KOPT-K1 (cell line): ENCODE data around the gene RHOH.
A peak's percentile ranks its signal among the peaks of the same experiment; 100 is the strongest.

Experiments
- H3K27ac ChIP-seq: fragments of 200-600 bp; sonication (generic); 2 replicates; pipeline ENCODE4 v1.5.1; 2016; ENCODE audit warnings: antibody characterized with exemption, mild to moderate bottlenecking, low read depth, low read length; ENCODE audit not compliant: poor library complexity, severe bottlenecking
- H3K36me3 ChIP-seq: fragments of 200-600 bp; sonication (generic); 2 replicates; pipeline ENCODE4 v1.5.1; 2017; ENCODE audit warnings: antibody characterized with exemption, mild to moderate bottlenecking, low read length, moderate library complexity; ENCODE audit not compliant: insufficient read depth
- H3K9me3 ChIP-seq: fragments of 200-600 bp; sonication (generic); 2 replicates; pipeline ENCODE4 v1.5.1; 2017; ENCODE audit warnings: antibody characterized with exemption, low read length, mild to moderate bottlenecking; ENCODE audit not compliant: insufficient read depth, poor library complexity, severe bottlenecking

The RHOH gene

GRCh38 chr4:40194602-40195161, 2.1 kb upstream of the RHOH start:
- H3K27ac ChIP-seq = peak overlapping the region; percentile 96
- peaks cover 17% of the 10 kb centered on the region for H3K36me3 ChIP-seq
- H3K9me3 ChIP-seq = no peaks in the 10 kb centered on the region

GRCh38 chr4:40195182-40196177, 1.4 kb upstream of the RHOH start:
- no peaks in the 10 kb centered on the region for H3K9me3 ChIP-seq
- H3K36me3 ChIP-seq = peaks cover 20% of the 10 kb centered on the region
- H3K27ac ChIP-seq = peak overlapping the region; percentile 96

GRCh38 chr4:40196272-40196671, 559 bp upstream of the RHOH start:
- H3K36me3 ChIP-seq = peaks cover 28% of the 10 kb centered on the region
- no peaks in the 10 kb centered on the region for H3K9me3 ChIP-seq
- H3K27ac ChIP-seq = peak overlapping the region; percentile 96

- Histone ChIP-seq H3K9me3 (no peaks in the 10 kb centered on the region), H3K27ac (peak overlapping the region; percentile 96), H3K36me3 (peaks cover 32% of the 10 kb centered on the region)
These were observed 1.3 kb downstream of the RHOH start for GRCh38 chr4:40197879-40198689.

- peak overlapping the region; percentile 96 for H3K27ac ChIP-seq
- H3K9me3 ChIP-seq = no peaks in the 10 kb centered on the region
These were observed 2.4 kb downstream of the RHOH start for GRCh38 chr4:40199179-40199670.

GRCh38 chr4:40199999-40200874, 3.4 kb downstream of the RHOH start:
- Histone ChIP-seq H3K36me3 (peaks cover 42% of the 10 kb centered on the region), H3K9me3 (no peaks in the 10 kb centered on the region), H3K27ac (peak overlapping the region; percentile 96)

More at GRCh38 chr4:40199179-40199670, 2.4 kb downstream of the RHOH start:
- H3K36me3 ChIP-seq = peaks cover 42% of the 10 kb centered on the region

GRCh38 chr4:40200875-40201801, 4.3 kb downstream of the RHOH start:
- peaks cover 45% of the 10 kb centered on the region for H3K36me3 ChIP-seq
- no peaks in the 10 kb centered on the region for H3K9me3 ChIP-seq
- H3K27ac ChIP-seq = peak overlapping the region; percentile 96

- Histone ChIP-seq H3K9me3 (no peaks in the 10 kb centered on the region), H3K27ac (peak overlapping the region; percentile 96), H3K36me3 (peaks cover 47% of the 10 kb centered on the region)
These were observed 5.1 kb downstream of the RHOH start for GRCh38 chr4:40201898-40202297.

GRCh38 chr4:40202474-40202873, 5.6 kb downstream of the RHOH start:
- Histone ChIP-seq H3K9me3 (no peaks in the 10 kb centered on the region), H3K36me3 (peaks cover 52% of the 10 kb centered on the region), H3K27ac (peak overlapping the region; percentile 96)

GRCh38 chr4:40204507-40205258, 7.9 kb downstream of the RHOH start:
- peak overlapping the region; percentile 96 for H3K27ac ChIP-seq
- no peaks in the 10 kb centered on the region for H3K9me3 ChIP-seq
- H3K36me3 ChIP-seq = peaks cover 51% of the 10 kb centered on the region

GRCh38 chr4:40205259-40206198, 8.7 kb downstream of the RHOH start:
- peak overlapping the region; percentile 96 for H3K27ac ChIP-seq

GRCh38 chr4:40206426-40206825, 9.6 kb downstream of the RHOH start:
- H3K9me3 ChIP-seq = no peaks in the 10 kb centered on the region
- H3K36me3 ChIP-seq = peaks cover 55% of the 10 kb centered on the region
- peak overlapping the region; percentile 96 for H3K27ac ChIP-seq

More at GRCh38 chr4:40205259-40206198, 8.7 kb downstream of the RHOH start:
- H3K9me3 ChIP-seq = no peaks in the 10 kb centered on the region
- H3K36me3 ChIP-seq = peaks cover 56% of the 10 kb centered on the region
